AG09309 (cell line): Measurements from ENCODE around the gene RASGRF1.

Experiments
- DNase-seq: peaks from one replicate; pipeline ENCODE4 v3.0.0-alpha.2; 2010; ENCODE audit warnings: low read depth
- H3K4me3 ChIP-seq: 2 replicates; pipeline ENCODE4 v1.5.1; 2011; ENCODE audit warnings: mild to moderate bottlenecking, low read depth, low read length, moderate library complexity; ENCODE audit not compliant: control insufficient read depth
- TF ChIP-seq, protein P1 (sequence below): IDR thresholded peaks from 2 replicates; pipeline ENCODE4 v1.5.1; 2011; ENCODE audit warnings: mild to moderate bottlenecking, low read depth, low read length, inconsistent platforms; ENCODE audit not compliant: insufficient read depth, control insufficient read depth; ENCODE audit errors: missing control alignments

RASGRF1 gene

GRCh38 chr15:78957416-78958093 lies 133.0 kb downstream of the RASGRF1 start:
- DNase-seq = no peak
- TF ChIP-seq, protein P1, sequence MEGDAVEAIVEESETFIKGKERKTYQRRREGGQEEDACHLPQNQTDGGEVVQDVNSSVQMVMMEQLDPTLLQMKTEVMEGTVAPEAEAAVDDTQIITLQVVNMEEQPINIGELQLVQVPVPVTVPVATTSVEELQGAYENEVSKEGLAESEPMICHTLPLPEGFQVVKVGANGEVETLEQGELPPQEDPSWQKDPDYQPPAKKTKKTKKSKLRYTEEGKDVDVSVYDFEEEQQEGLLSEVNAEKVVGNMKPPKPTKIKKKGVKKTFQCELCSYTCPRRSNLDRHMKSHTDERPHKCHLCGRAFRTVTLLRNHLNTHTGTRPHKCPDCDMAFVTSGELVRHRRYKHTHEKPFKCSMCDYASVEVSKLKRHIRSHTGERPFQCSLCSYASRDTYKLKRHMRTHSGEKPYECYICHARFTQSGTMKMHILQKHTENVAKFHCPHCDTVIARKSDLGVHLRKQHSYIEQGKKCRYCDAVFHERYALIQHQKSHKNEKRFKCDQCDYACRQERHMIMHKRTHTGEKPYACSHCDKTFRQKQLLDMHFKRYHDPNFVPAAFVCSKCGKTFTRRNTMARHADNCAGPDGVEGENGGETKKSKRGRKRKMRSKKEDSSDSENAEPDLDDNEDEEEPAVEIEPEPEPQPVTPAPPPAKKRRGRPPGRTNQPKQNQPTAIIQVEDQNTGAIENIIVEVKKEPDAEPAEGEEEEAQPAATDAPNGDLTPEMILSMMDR = no peak
- H3K4me3 ChIP-seq = no peak overlapping the region

- TF ChIP-seq, protein P1 = no peak
- H3K4me3 ChIP-seq = no peak overlapping the region
Observed at GRCh38 chr15:78956937-78957336, 133.6 kb downstream of the RASGRF1 start.

DNA sequence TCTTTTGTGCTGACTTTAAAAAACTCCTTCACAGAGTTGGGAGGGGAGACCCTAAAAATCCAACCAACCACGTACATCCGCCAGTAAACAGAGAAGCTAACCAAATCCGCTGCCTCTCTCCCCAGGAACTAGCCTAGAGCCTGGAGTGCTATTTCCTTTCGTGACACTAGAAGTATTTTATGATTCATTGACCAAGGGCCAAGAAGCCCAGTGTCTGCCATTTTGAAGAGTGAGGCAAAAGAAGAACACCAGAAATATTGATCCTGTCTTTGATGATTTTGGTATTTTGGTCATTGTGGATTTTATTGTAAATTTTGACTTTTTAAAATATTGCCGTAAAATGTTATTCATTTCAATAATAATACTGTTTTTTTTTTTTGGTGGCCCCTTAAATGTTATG lies 135.2 kb downstream of the RASGRF1 start:
- H3K4me3 ChIP-seq = no peak overlapping the region
- TF ChIP-seq, protein P1 = no peak
- DNase-seq = no peak

More at GRCh38 chr15:78956937-78957336, 133.6 kb downstream of the RASGRF1 start:
- no peak for DNase-seq

DNA sequence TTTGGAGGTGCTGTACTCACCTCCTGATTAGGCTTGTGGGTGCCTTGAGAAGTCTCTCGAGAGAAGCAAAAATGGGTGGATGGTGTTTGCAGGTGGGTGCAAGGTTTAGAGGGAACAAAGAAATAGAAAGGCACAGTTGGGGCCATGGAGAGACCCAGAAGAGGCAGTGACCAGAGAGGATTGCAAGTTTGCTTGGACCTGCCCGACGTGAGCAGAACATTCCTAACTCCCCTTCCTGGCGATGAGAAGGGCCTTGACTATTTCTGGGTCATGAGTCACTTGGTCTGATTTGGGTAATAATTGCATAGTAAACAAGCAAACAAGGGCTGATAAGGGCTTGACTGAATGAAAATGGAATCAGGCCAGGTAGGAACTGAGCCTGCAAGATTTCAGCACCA lies 138.7 kb downstream of the RASGRF1 start:
- no peak for DNase-seq
- TF ChIP-seq, protein P1 = no peak
- H3K4me3 ChIP-seq = no peak overlapping the region

GRCh38 chr15:78950902-78951840 lies 139.4 kb downstream of the RASGRF1 start:
- no peak for DNase-seq
- TF ChIP-seq, protein P1 = peak; percentile 53
- no peak overlapping the region for H3K4me3 ChIP-seq

GRCh38 chr15:78950343-78950742 lies 140.2 kb downstream of the RASGRF1 start:
- no peak for DNase-seq

More at GRCh38 chr15:78950343-78950742, 140.2 kb downstream of the RASGRF1 start:
- no peak overlapping the region for H3K4me3 ChIP-seq
- TF ChIP-seq, protein P1 = no peak
